Islet of Langerhans (tissue), 1 donor: ENCODE results near the gene CDS2.
A peak's percentile ranks its signal among the peaks of the same experiment; 100 is the strongest.
"Not testable (repeated sequence)": the region's sequence is repeated elsewhere in the genome, so short reads cannot be mapped to it uniquely, and the experiment has no call there.

ENCODE experiments used
- FAIRE-seq: peaks from one replicate; lab custom pipeline; 2011; peaks lifted over from hg19 to GRCh38; lab: Jason Lieb, UNC

Gene CDS2

DNA sequence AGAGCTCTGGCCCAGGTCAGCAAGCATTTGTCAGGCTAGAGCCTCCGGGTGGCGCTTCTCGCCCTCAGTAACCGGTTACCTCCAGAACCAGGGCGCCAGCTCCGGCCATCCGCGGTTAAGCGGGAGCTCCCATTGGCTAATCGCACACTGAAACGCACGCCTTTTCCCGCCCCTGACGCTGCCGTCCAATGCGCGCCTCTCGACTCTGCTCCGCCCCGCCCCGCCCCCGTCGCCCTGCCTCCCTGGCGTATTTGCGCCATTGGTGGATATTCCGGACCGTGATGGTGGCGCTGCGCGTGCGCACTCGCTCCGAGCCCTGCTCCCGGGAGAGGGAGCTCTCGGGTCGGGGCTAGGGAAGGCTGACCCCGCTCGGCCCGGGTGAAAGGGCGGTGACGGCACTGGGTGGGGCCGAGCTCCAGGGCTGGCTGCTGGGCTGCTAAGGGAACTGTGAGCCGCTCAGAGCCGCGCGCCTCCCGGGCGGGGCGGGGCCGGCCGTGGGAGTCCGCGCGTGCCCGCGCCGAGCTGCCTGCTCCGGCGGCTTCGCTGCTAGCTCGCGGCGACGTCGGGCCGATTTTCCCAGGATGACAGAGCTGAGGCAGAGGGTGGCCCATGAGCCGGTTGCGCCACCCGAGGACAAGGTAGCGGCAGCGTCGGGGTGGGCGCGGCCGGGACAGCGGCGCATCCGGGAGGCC is at the start of gene CDS2:
Gene CDS2 (plus strand): TSS at position 497 of the 692 bp plus-strand sequence. CDS start 85 bp downstream, at position 582.
- peak; percentile 53 for FAIRE-seq

GRCh38 chr20:5077761-5078387 is 48.9 kb upstream of the CDS2 start:
- no peak for FAIRE-seq

GRCh38 chr20:5078399-5078958 is 48.3 kb upstream of the CDS2 start:
- no peak for FAIRE-seq

- FAIRE-seq = no peak
Observed at GRCh38 chr20:5080384-5080877, 46.4 kb upstream of the CDS2 start.

DNA sequence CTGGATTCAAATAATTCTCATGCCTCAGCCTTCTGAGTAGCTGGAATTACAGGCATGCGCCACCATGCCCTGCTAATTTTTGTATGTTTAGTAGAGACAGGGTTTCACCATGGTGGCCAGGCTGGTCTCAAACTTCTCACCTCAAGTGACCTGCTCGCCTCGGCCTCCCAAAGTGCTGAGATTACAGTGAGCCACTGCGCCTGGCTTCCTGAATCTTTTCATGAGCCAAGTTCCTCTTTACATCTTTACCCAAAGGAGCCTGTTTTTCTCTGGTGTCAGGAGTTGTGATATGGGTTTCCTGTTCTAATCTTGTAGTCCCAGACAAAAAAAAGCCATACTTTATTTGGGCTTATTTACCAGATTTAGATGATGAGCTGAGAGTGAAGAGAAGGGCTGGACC is 41.4 kb upstream of the CDS2 start:
- FAIRE-seq = no peak

- no peak for FAIRE-seq
Observed at GRCh38 chr20:5088688-5089087, 38.1 kb upstream of the CDS2 start.

- no peak for FAIRE-seq
Observed at GRCh38 chr20:5090191-5090590, 36.6 kb upstream of the CDS2 start.

DNA sequence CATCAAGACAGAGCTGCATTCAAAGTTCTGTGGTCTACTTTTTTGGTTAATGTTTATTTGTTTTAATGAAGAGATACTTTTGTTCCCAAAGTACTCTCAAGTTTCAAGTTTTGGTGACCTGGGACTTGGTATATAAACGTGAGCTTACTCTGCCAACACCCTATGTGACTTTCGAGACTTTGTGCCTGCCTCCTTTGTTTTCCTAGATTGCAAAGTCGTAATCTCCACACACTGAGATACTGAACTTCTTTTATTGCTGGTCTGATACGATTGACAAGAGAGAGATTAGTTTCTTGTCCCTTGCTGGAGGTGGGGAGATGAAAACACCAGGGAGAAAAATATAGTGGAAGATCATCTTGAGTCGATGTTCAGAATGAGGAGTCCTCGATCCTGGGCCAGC is 34.9 kb upstream of the CDS2 start:
- no peak for FAIRE-seq

- no peak for FAIRE-seq
Observed at GRCh38 chr20:5092765-5093339, 34.0 kb upstream of the CDS2 start.

DNA sequence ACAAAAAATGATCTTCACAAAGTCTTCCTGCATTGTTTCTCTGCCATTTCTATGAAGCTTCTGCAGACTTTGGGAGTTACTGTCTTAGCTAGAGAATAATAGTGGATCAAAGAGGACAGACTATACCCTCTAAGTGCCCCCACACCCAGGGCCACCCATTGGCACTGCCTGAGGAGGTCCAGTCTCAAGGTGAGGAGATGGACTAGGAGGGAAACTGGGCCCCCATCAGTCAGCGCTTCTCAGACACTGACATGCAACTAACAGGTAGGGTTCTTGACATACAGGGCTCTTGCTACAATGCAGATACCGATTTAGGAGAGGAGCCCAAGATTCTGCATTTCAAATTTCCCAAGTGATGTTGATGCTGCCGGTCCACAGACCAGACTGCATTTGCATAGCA is 31.4 kb upstream of the CDS2 start:
- FAIRE-seq = no peak

DNA sequence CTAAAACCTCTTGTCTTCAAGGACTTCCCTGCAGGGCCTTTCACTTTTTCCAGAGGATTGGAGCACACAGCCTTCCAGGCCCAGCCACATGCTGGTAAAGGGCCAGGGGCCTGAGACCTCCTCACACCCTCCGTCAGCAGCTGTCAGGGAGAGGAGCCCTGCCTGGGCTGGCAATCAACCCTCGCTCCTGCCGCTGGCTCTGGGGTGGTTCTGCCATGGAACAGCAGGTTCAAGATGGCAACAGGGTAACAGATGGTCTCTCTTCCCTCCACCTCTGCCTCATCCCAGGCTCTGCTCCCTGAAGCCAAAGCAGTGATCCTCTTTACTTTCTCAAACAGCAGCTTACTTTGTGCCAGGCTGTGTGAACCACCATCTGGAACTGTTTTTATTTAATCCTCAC is 30.9 kb upstream of the CDS2 start:
- no peak for FAIRE-seq

DNA sequence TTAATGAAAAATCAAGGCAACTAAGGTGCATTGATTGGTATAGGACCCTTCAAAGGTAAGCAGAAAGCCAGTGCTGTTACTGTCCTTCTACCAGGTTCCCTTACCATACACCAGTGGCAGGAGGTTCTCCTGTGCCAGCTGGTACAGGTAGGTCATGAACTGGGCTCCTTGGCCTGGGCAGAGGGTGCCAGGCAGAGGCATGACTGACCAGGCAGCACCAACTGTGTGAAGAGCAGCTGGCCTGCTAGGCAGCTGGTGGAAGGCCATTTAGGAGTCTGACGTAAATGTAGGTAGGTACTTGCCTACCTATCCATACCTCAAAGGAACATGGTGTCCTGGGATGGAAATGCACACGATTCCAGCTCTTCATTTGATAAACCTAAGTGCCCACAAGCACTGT is 30.3 kb upstream of the CDS2 start:
- FAIRE-seq = no peak

DNA sequence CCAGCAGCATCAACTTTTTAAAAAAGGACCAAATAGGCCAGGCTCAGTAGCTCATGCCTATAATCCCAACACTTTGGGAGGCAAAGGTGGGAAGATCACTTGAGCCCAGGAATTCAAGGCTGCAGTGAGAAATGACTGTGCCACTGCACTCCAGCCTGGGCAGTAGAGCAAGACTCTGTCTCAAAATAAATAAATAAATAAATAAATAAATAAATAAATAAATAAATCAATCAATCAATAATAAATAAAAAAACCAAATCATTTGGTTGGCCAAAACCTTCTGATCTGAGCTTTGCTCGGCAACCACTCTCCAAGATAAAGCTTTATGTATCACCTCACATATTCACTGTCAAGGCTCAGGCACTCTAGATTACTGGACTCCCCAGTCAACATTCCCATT is 27.8 kb upstream of the CDS2 start:
- FAIRE-seq = not testable (repeated sequence)

- FAIRE-seq = peak; percentile 60
Observed at GRCh38 chr20:5099909-5100308, 26.9 kb upstream of the CDS2 start.

GRCh38 chr20:5100684-5101347 is 26.0 kb upstream of the CDS2 start:
- FAIRE-seq = no peak

GRCh38 chr20:5104479-5104878 is 22.3 kb upstream of the CDS2 start:
- no peak for FAIRE-seq

GRCh38 chr20:5109276-5109675 is 17.5 kb upstream of the CDS2 start:
- no peak for FAIRE-seq

DNA sequence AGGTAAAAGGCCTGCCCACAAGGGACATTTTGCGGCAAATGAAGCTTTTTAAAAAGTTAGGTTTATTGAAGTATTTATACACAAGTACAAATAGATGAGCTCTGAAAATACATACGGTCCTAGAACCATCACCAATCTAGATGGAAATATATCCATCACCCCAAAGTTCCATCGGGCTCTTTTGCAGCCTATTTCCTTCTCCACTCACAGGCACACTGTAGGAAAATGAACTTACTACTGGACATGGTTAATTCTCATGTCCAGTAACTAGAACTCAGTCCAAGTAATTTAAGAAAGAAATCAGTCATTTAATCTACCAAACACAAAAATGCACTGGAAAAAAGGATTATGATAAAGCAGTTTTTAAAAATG is 13.2 kb upstream of the CDS2 start:
- no peak for FAIRE-seq

DNA sequence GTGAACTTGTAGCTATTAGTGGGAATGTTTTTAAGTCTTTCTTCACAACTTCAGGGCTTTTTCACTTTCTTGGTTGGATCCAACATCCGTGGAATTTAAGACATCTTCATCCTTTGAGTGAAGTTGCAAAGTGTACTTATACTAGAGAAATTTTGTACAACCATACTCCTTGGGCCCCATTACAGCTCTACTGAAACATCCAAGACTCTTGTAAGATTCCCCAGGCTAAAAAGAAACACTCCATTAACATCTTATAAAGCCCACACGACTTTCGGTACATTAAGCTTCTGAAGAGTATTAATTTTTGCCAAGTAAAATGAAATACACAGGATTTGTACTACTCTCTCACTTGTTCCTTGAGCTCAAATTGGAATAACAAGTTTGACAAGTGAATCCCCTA is 12.4 kb upstream of the CDS2 start:
- FAIRE-seq = no peak

GRCh38 chr20:5116875-5117274 is 9.9 kb upstream of the CDS2 start:
- no peak for FAIRE-seq

DNA sequence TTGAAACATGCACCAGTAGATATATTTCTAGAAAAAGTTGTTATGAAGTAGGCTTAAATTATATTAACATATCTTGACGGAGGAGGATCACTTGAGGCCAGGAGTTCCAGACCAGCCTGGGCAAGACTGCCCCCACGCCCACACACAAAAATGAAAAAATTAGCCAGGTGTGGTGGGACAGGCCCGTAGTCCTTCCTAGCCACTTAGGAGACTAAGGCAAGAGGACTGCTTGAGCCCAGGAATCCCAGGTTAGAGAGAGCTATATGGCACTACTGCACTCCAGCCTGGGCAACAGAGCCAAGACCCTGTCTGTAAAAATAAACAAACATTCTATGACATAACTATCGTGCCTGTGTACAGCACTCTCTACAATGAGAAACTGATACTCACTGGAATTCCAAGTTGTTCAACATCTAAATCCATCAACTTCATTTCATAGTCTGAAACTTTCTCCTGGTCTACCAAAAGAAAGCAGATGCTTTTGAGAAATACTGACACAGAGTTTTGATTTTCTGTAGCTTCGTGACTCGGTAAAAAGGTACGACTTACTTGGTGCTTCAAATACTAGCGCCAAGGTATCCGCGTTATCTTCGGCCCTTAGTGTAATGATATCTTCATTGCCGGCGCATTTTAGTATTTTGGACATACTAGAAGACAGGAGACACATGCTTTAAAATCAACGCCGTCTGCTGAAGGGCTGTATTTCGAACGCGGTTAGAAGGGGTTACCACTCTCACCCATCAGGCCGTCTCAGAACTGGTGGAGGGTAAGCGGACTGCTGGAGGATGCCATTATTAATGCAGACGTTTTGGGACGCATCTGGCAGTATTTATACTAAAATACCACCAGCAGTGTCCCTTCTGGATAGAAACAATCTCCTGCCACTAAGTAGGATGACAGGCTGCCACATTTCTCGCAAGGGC is 8.3 kb upstream of the CDS2 start:
- FAIRE-seq = no peak

DNA sequence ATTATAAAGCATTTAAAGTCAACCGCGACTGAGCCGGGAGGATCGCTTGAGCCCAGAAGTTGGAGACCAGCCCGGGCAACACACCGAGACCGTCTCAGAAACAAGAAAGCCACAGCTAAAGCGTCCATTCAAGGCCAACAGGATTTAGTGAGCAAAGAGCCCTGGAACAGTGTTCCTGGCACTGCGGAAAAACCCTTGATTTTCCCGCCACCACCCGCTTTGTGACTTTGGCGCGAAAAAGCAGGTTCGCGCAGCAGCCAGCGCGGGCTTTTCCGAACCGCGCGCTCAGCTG is 7.7 kb upstream of the CDS2 start:
- FAIRE-seq = no peak
